PC-9 (cell line): ENCODE data around the gene SPP1.

Experiments used
- EZH2 ChIP-seq: fragments of 200-600 bp; sonication (generic); IDR thresholded peaks from 2 replicates; pipeline ENCODE4 v1.8.0; 2017; ENCODE audit warnings: antibody characterized with exemption, low read depth
- TF ChIP-seq, protein P1 (sequence below): fragments of 200-600 bp; sonication (generic); conservative IDR thresholded peaks from 2 replicates; pipeline ENCODE4 v1.6.1; 2017; ENCODE audit warnings: mixed run types, antibody characterized with exemption, mild to moderate bottlenecking, moderate library complexity

DNA sequence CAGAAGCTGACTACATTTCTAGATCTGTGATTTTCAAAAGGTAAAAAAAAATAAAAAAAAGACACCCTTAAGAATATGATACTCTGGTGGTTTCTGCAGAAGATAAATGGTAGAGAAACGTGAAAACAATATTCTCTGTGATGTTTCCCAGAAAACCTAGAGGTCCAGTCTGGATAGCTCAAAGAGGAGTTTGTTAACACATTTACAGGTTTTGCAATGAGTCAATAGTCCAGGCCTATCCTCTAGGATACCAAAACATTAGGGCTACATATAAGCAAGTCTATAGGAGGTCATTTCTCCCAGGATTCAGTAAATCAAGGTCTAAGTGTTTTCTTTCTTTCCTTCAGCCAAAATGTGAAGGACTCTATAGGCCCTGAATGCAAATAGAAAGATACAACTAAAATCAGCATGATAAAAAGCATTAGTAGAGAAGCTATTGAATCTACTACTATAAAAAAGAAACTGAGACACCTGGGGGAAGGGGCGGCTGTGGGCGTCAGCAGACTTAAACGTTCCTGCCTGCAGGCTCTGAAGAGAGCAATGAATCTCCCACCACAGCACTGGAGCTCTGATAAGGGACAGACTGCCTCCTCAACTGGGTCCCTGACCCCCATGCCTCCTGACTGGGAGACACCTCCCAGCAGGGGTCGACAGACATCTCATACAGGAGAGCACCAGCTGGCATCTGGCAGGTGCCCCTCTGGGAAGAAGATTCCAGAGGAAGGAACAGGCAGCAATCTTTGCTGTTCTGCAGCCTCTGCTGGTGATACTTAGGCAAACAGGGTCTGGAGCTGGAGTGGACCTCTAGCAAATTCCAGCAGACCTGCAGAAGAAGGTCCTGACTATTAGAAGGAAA lies 33.7 kb upstream of the SPP1 start:
- TF ChIP-seq, protein P1, sequence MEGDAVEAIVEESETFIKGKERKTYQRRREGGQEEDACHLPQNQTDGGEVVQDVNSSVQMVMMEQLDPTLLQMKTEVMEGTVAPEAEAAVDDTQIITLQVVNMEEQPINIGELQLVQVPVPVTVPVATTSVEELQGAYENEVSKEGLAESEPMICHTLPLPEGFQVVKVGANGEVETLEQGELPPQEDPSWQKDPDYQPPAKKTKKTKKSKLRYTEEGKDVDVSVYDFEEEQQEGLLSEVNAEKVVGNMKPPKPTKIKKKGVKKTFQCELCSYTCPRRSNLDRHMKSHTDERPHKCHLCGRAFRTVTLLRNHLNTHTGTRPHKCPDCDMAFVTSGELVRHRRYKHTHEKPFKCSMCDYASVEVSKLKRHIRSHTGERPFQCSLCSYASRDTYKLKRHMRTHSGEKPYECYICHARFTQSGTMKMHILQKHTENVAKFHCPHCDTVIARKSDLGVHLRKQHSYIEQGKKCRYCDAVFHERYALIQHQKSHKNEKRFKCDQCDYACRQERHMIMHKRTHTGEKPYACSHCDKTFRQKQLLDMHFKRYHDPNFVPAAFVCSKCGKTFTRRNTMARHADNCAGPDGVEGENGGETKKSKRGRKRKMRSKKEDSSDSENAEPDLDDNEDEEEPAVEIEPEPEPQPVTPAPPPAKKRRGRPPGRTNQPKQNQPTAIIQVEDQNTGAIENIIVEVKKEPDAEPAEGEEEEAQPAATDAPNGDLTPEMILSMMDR = no peak
- no peak for TF ChIP-seq EZH2
